Testis (tissue), 3 donors: ENCODE results near the gene PRKCZ. TPM values are rescaled to one million over a fixed set of nuclear protein-coding genes. Genes with fewer than 3 reads are reported as not detected.

ENCODE experiments used
- DNase-seq: peaks from one replicate; pipeline ENCODE4 v3.0.0-alpha.2; 2019
- H3K27ac ChIP-seq, 2 donors: fragments of 200-600 bp; sonication (generic); one replicate each; pipeline ENCODE4 v1.5.1; 2019
- H3K27me3 ChIP-seq: fragments of 200-600 bp; sonication (generic); one replicate; pipeline ENCODE4 v1.5.1; 2019
- H3K36me3 ChIP-seq: fragments of 200-600 bp; sonication (generic); one replicate; pipeline ENCODE4 v1.5.1; 2017; ENCODE audit warnings: low read depth; ENCODE audit errors: missing control alignments
- H3K4me1 ChIP-seq: fragments of 200-600 bp; sonication (generic); one replicate; pipeline ENCODE4 v1.5.1; 2019
- H3K4me3 ChIP-seq, 2 donors: fragments of 200-600 bp; sonication (generic); one replicate each; pipeline ENCODE4 v1.5.1; 2017 to 2019
- H3K9me3 ChIP-seq: fragments of 200-600 bp; sonication (generic); one replicate; pipeline ENCODE4 v1.5.1; 2017
- CTCF ChIP-seq, 3 experiments: fragments of 450-650 bp in 2 of 3; fragments of 200-600 bp in 1 of 3; sonication (generic) in 1 of 3; IDR thresholded peaks; one replicate each; pipeline ENCODE4 v1.5.1; 2016 to 2019; ENCODE audit warnings: antibody characterized with exemption in 3 of 3, mild to moderate bottlenecking in 2 of 3, moderate library complexity in 1 of 3
- POLR2A ChIP-seq: fragments of 450-650 bp; IDR thresholded peaks from one replicate; pipeline ENCODE4 v1.6.1; 2017; ENCODE audit warnings: antibody characterized with exemption, mild to moderate bottlenecking, moderate library complexity
- WGBS, 2 donors: methylation state at CpG; one replicate each; pipeline ENCODE4 v1.1.5; 2018; 5-methylcytosine and 5-hydroxymethylcytosine counted together
- intact Hi-C: fragments of 100-400 bp; cut with DNase I; formaldehyde crosslinking; loops from one replicate; pipeline ENCODE4 v1.15.1; 2023; ENCODE audit warnings: low total_unique reads
- polyA plus RNA-seq: library from polyadenylated mRNA; stranded (reverse); fragments of 350-450 nt; fragmentation: Illumina TruSeq; extraction: RNeasy Lipid Tissue Mini Kit (QIAGEN cat#74804); gene quantifications from one replicate; pipeline ENCODE4 v1.2.3, GENCODE V29; 2014; ENCODE audit warnings: low read depth, low replicate concordance; ENCODE audit not compliant: insufficient read depth
- total RNA-seq, 2 donors: library from RNA; depleted of rRNA; stranded (reverse); fragments of >200 nt; gene quantifications; one replicate each; pipeline ENCODE4 v1.2.3, GENCODE V29; 2016

PRKCZ gene
- total and polyA plus RNA-seq, 3 donors from 2014 or later = 86.4 to 142 (median 123) TPM

GRCh38 chr1:2070800-2071530 is 20.8 kb downstream of the PRKCZ start:
- no peak for TF ChIP-seq POLR2A
- TF ChIP-seq CTCF (IDR thresholded peaks at IDR 0.05) = no peak
- H3K4me1 ChIP-seq = no peaks in the 10 kb centered on the region
- DNase-seq = no peak
- no peak overlapping the region for H3K27ac ChIP-seq
- H3K36me3 ChIP-seq = no peaks in the 10 kb centered on the region
- no peaks in the 10 kb centered on the region for H3K9me3 ChIP-seq
- WGBS, 2 donors = 85 to 92% methylated on average over 15 to 36 of the region's 36 CpGs
- no peaks in the 10 kb centered on the region for H3K27me3 ChIP-seq
- no peak overlapping the region for H3K4me3 ChIP-seq
- intact Hi-C loops = no loop called here

GRCh38 chr1:2072109-2072806 is 22.0 kb downstream of the PRKCZ start:
- no peaks in the 10 kb centered on the region for H3K9me3 ChIP-seq
- no peak overlapping the region for H3K4me3 ChIP-seq
- no peaks in the 10 kb centered on the region for H3K27me3 ChIP-seq
- H3K27ac ChIP-seq = no peak overlapping the region
- WGBS, 2 donors = 77 to 78% methylated on average over 24 to 25 of the region's 25 CpGs
- TF ChIP-seq CTCF (IDR thresholded peaks at IDR 0.05) (no peak), POLR2A (no peak)
- intact Hi-C loops = no loop called here
- no peaks in the 10 kb centered on the region for H3K36me3 ChIP-seq
- no peak for DNase-seq
- no peaks in the 10 kb centered on the region for H3K4me1 ChIP-seq

GRCh38 chr1:2072891-2073290 is 22.7 kb downstream of the PRKCZ start:
- no peak for TF ChIP-seq POLR2A
- TF ChIP-seq CTCF (IDR thresholded peaks at IDR 0.05) = no peak
- intact Hi-C loops = no loop called here
- no peak overlapping the region for H3K4me3 ChIP-seq
- no peaks in the 10 kb centered on the region for H3K9me3 ChIP-seq
- no peaks in the 10 kb centered on the region for H3K27me3 ChIP-seq
- H3K27ac ChIP-seq = no peak overlapping the region
- 85 to 89% methylated on average over 12 to 13 of the region's 14 CpGs for WGBS, 2 donors
- no peaks in the 10 kb centered on the region for H3K36me3 ChIP-seq
- no peak for DNase-seq
- no peaks in the 10 kb centered on the region for H3K4me1 ChIP-seq

GRCh38 chr1:2073382-2074230 is 23.4 kb downstream of the PRKCZ start:
- no peaks in the 10 kb centered on the region for H3K27me3 ChIP-seq
- TF ChIP-seq POLR2A (no peak), CTCF (IDR thresholded peaks at IDR 0.05) (no peak)
- WGBS, 2 donors = 61 to 77% methylated on average over 15 to 50 of the region's 59 CpGs
- DNase-seq = no peak
- intact Hi-C loops = no loop called here
- H3K4me3 ChIP-seq = no peak overlapping the region
- no peaks in the 10 kb centered on the region for H3K4me1 ChIP-seq
- H3K36me3 ChIP-seq = no peaks in the 10 kb centered on the region
- H3K9me3 ChIP-seq = no peaks in the 10 kb centered on the region
- H3K27ac ChIP-seq = no peak overlapping the region
